Stimulated activated CD4-positive, alpha-beta T cell treated with anti-CD3 and anti-CD28 coated beads, Interleukin-15, amount 100 ng/mL, for 48 hours (primary cell): ENCODE measurements around the gene ETNK2.

ENCODE experiments used
- DNase-seq, 2 donors: peaks; one replicate each; pipeline ENCODE4 v3.0.0-alpha.2; 2020; ENCODE audit warnings: low read depth in 2 of 2

Gene ETNK2

GRCh38 chr1:204147406-204148383 lies 4.1 kb downstream of the ETNK2 start:
- no peak for DNase-seq

DNA sequence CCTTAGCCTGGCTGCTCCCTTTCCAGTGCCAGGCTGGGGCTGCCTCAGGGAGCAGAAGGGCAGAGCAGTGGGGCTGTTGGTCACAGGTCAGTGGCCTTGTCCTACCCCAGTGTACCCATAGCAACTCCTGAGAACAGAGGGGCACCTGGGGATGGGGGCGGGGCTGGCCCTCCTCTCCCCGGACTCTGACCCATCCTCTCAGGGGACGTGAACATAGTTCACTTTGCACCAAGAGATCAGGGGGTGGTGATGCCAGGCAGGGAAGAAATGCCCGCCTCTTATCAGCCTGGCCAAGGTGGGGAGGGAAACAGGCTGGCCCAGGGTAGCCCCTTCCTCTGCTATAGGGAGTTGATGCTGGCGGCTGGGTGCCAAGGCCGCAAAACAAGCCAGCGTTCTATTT lies 4.9 kb downstream of the ETNK2 start:
- DNase-seq: no peak

- no peak for DNase-seq
Measured at GRCh38 chr1:204146309-204146708, 5.5 kb downstream of the ETNK2 start.

DNA sequence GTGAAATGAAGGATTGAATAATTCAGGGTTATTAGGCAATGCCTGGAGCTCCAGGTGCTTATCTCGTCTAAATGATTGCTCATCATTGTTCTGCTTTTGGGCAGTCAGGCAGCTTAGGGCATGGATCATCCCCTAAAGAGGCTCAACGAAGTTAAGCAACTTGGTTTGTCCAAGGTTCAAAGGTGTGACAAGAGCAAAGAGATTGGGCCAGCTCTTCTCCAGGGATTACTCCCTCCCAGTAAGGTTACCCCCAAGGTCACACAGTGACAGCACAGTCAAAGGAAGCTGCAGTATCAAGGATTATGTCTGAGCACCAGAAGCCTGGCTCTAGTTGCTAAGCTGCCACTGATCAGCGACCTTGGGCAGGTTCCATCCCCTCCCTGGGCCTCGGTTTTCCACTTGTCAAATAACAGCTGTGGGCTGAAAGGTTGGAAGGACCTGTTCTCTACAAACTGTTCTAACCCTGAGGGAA lies 6.8 kb downstream of the ETNK2 start:
- DNase-seq: no peak

DNA sequence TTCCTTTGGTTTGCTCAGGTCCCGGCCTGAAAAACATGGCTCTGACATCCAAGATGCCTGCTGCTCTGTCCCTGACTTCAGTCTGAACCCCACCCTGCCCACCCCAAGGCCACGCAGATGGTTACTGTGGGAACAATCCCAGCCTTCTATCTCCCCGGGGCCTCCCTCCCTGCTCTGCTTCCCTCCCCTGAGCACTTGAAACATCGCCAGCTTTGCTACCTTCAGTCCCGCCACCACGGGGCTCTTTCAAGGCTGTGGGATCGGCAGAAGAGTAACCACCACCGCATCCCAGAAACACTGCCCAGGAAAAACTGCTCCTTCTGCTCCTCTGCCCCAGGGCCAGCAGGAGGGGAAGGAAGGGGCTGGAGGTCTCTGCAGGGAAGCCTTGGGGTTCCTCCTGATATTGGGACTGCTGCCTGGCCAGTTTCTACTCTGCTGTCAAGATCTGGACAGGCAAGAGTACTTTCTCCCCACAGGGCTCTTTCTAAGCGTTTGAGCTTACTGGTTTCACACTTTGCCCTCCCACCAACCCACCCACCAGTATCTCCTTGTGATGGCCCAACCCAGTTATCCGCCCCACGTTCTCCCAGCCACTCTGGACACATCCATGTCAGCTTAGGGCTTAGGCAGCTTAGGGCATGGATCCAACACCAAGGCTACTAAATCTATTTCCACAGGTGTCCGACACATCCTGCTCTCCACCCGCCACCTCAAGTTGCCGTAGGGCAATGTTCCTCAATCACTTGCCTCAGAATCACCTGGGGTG lies 8.4 kb downstream of the ETNK2 start:
- DNase-seq: no peak

DNA sequence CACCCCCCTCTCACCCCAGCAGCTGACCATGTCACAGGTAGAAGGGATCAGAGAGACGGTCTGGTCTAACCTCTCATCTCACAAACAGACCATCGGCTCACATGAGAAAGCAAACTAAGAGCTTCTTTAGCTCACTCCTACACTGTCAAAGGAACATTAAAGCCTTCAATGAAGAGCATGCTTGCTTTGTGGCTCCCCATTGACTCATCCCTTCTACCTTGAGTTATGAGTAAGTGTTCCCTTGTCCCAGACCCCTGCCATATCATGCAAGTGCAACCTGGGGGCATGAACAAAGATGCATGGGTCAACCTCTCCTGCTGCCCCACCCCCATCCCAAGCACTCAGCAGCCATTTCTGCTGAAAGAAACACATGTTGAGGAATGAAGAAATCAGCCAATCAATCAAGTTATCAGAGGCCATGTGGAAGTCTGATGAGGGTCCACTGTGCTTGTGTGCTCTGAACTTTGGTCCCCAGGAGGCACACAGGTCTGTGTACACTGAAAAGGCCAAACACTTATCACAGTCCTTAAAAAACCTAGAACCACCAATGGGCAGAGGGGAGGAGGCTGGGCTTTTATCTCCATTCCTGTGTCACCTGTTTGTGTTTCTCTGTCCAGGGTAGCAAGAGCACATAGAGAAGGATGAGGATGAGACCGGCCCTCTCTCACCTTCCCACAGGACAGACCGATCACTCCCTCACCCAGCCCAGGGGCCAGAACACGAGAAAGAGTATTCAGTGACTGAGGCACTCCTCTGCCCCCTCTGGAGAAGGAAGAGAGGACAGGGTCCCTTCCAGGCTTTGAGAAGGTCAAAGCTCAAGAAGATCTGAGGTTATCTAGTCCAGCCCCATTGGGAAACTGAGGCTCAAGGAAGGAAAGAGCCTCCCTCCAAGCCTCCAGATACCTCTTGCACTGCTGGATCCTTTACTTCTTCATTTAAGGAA lies 9.5 kb downstream of the ETNK2 start:
- no peak for DNase-seq

GRCh38 chr1:204141131-204141530 lies 10.7 kb downstream of the ETNK2 start:
- DNase-seq: no peak

- no peak for DNase-seq
Measured at GRCh38 chr1:204139952-204140351, 11.9 kb downstream of the ETNK2 start.

- no peak for DNase-seq
Measured at GRCh38 chr1:204139088-204139487, 12.8 kb downstream of the ETNK2 start.

DNA sequence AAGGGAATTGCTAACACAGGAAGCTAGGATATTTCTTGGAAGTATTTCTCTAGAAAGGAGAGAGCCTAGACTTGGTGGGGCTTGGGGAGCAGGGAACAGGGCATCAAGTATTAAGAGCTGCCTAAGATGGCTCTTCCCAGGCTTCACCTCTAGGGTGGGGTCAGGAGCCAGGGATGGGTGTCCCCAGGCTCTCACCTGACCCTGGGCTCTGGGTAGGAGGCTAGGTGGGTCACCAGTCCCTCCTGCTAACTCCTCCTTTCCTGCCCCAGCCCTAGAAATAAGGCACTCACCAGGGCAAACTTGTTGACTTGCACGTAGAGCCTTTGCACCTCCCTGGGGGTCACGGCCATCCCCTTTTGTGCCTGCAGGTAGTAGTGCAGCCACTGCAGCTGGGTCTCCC lies 15.0 kb downstream of the ETNK2 start:
- no peak for DNase-seq

- no peak for DNase-seq
Measured at GRCh38 chr1:204134103-204134502, 17.7 kb downstream of the ETNK2 start.

DNA sequence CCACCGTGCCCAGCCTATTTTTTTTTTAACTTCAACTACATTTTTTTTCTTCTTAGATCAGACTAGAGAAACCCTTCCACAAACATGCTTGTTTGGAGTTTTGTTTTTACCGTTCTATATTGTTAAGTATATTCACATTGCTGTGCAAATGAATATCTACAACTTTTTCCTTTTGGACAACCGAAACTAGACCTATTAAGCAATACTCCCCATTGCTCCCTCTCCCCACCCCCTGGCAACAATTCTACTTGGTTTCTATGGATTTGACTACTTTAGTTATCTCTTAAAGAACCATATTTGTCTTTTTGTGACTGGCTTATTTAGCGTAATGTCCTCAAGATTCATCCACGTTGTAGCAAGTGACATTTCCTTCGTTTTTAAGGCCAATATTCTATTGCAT lies 19.1 kb downstream of the ETNK2 start:
- DNase-seq: no peak

- DNase-seq: no peak
Measured at GRCh38 chr1:204131978-204132377, 19.9 kb downstream of the ETNK2 start.

DNA sequence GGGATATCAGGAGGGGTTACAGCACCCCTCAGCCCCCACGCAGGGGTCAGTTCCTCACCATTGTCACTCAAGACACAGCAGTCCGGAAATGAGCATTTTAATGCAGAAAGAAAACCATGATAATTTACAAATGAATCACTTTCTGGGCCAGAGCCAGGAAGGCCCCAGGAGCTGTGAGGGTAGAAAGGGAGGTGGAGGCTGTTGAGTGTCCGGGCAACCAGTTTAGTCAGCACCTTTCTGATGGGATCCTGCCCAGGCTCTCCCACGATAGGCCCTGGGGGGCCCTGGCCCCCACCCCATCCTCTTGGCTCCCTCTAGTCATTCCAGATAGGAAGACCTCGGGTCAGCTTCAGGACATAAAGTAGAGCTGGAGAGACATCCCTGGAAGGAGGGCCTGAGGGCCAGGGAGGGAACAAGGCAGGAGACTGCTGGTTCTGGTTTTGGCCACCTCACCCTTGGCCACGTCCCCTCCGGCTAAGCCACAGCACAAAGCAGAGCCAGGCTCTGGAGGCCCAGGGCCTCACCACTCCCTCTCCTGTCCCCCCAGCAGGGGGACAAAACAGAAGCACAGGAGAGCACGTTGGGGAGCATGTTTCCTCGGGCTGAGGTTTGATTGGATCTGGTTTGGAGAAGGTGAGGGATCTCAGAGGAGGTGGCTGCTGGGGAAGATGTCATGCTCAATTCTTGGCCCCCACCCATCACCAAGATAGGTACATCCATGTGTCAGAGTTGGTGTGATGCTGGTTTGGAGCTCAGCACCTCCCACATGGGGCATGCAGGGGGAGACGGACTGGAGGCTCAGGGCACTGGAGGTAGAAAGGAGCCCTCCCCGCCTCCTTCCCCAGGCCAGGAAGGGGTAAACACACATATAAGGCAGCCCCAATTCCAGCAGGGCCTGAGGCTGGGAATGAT lies 20.6 kb downstream of the ETNK2 start:
- no peak for DNase-seq

DNA sequence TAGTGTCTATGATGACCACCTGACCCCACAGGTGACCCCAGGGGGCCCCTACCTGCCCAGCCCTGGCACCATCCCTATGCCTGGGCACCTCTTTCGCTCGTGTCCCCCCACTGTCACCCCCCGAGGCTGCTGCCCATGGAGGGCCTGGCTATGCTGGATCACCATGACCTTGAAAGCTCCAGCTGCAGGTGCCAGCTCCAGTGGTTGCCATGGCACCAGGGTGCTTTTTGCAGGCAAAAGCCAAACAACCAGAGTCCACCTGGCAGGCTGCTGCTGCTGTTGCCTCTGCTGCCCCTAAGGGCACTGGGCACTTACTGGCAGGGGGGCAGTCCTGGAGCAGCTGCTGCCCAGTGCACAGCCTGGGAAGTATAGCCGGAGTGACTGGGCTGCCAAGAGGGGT lies 21.7 kb downstream of the ETNK2 start:
- no peak for DNase-seq

GRCh38 chr1:204128964-204129896 lies 22.6 kb downstream of the ETNK2 start:
- peak; percentile 40 to 48 for DNase-seq

DNA sequence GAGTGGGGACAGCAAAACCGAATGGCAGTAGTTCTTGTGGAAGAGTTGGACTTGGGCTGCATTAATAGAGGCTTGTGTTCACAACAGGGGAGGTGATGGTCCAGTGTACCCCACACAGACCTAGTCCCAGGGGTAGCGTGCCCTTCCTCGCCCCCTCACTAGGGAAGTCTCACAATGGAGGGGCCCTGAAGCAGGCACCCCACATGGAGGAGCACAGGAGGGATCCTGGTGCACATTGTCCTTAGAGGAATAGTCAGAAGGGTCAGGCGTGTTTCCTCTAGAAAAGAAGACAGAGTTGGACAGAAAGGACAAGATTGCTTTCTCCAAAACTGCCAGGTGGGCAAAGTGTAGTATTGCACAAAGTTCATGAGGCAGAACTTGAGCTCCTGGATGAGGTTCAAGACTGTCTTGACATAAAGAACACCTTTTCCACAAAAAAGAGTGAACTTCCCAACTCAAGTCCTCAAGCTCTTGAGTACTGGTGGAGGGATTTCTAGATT lies 23.3 kb downstream of the ETNK2 start:
- no peak for DNase-seq

DNA sequence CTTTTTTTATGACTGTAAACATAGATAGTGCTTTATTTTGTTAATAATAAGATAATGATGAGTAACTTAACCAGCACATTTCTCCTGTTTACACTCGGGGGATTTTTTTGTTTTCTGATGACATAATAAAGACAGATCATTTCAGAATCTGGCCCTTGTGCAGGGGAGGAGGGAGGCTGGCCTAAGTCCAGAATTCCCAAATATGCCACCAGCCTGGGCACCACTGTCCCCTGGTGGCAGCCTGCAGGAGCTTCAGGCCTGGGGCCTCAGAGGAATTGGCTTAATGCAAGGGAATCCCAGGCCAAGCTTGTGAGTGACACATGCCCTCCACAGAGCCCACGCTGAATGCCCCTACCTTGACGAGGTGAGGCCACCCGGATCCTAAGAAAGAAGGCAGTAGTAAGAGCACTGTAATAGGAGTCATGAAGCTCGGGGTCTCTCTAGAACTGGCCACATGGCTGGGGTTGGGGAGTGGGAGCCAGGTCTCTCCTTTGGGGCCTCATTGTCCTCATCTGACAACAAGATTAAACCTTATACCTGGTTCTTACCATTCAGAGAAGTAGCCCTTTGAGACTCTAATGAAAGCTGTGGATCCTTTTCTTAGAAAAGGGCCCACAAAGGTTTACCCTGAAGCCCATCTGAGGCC lies 24.1 kb downstream of the ETNK2 start:
- no peak for DNase-seq

GRCh38 chr1:204126956-204127355 lies 24.9 kb downstream of the ETNK2 start:
- DNase-seq: no peak
